HUDEP-2 (cell line): ENCODE data around the gene AHNAK2.

ENCODE experiments used
- DNase-seq, 76 experiments: peaks; one replicate each; lab custom pipeline; 2025; ENCODE audit not compliant: unreplicated experiment in 76 of 76; lab: John Stamatoyannopoulos, UW

Gene AHNAK2

DNA sequence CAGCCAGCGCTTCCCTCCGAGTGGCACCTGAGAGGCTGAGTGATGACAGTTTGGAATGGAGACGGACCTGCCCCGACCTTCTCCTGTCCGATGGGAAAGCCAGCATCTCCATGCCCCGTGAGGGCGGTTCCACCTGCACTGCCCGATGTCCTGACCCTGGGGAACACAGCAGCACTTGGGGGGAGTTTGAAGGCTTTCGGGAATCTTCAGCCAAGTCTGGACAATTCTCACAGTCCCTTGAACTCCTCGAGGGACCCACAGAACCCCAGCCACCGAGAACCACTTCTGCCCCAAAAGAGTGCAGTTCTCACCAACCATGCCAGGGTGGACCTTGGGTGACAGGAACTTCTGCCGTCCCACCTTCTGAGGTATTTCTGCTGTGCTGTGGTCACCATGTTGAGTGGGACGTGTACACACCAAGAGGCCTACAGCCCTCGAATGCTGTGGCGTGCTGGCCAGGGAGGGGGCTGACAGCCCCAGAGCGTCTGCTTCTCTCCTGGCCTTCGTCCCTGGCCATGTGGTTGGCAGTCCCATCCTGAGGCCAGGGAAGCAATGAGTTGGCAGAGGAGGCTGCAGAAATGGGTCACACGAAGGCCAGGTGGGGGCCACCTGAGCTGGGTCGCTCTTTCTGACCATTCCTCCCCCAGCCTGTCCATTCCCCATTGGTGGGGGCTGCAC lies 8.5 kb upstream of the AHNAK2 start:
- DNase-seq = no peak

DNA sequence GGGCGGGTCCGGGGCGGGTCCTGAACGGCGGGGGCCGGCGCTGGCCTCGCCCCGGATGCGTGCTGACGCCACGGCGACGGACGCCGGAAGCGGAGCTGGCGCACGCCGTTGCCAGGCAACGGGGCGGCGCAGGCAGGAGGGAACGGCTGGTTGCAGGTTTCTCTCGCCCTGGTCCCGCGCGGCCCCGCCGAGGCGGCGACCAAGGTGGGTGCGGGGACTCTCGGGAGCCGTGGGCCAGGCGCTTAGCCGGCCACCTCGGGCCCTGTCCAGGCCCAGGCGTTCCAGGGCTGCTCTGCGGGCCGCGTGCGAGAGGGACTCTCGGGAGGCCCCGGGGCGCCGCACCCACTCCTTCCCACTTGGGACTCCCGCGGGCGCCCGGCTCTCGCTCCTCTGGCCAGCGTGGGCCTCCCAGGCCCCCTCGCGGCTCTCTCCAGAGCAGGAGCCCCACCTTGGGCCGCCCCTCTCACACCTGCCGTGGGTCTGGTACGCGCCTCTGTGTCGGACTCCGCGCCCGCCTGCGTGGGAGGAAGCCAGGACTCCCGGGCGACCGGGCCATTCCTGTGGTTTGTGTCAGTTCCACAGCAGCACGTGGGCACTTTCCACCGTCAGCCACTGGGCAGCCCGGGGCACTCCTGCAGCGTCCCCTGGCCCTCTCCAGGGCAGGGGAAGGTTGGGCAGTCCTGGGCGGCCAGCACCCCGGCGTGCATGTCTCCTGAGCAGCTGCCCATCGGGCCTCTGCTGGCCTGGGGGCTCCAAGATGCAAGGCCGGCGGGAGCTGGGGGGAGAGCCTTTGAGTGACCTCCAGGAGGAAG lies 7.7 kb upstream of the AHNAK2 start, which contains the start of gene CLBA1:
Gene CLBA1, plus strand, starts transcription at position 114 of the 812 bp plus-strand sequence. Its CDS starts 644 bp downstream, at position 758.
- peak in 71 of 76 experiments; percentile 31 to 87 (median 75) for DNase-seq

DNA sequence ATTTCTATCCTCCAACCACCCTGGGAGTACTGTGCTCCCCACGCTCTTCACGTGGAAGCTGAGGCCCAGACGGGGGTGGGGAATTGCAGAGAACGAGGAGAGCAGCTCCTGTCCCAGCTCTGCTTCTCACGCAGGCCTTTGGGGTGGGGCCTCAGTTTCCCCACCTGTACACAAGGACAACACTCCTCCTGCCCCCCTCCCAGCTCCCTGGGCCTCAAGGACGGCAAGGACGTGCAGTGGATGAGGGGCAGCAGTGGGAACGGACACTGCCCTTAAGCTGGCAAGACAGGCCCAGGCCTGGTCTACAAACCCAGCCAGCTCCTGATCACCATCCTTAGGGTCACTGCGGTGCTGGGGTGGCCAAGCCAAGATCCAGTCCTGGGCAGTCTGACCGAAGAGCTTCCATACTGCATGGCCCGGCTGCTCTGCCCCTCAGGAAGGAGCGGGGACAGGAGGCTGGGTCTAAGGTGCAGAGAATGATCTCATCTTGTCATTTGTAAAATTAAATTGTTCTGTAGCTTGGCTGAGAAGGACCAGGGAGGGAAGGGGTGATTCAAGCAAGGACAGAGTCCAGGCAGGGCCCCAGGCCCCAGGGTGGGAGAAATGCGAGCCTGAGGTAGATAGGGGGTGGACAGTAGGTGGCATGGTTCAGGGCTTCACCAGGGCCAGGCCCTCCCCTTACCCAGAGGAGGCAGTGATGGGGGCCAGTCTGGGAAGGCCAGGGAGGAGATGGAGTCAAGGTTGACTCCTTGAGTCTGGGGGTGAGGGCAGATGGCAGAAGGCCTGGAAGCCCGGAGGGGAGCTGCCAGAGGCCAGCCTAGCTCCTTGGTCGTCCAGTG lies 6.1 kb upstream of the AHNAK2 start:
- no peak for DNase-seq

DNA sequence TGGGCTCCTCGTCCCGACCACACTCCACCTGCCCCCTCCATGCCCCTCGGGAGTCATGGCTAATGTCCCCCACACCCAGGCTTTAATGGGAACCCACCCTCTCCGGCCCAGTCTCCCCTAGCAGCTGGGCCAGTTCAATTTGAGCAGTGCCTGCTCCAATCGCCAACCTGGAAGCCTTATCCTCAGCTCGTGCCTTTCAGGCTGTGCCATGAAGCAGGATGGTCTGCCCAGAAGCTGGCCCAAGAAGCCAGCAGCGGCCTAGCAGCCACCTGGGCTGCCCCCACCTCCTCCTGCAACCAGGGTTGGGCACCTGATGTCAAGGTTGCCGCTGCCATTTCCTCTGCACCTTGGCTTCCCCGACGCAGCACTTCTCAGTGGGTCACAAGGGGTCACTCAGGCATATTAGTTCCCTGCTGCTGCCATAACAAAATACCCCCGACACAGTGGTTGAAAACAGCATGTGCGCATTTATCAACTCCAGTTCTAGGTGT lies 5.1 kb upstream of the AHNAK2 start:
- no peak for DNase-seq

DNA sequence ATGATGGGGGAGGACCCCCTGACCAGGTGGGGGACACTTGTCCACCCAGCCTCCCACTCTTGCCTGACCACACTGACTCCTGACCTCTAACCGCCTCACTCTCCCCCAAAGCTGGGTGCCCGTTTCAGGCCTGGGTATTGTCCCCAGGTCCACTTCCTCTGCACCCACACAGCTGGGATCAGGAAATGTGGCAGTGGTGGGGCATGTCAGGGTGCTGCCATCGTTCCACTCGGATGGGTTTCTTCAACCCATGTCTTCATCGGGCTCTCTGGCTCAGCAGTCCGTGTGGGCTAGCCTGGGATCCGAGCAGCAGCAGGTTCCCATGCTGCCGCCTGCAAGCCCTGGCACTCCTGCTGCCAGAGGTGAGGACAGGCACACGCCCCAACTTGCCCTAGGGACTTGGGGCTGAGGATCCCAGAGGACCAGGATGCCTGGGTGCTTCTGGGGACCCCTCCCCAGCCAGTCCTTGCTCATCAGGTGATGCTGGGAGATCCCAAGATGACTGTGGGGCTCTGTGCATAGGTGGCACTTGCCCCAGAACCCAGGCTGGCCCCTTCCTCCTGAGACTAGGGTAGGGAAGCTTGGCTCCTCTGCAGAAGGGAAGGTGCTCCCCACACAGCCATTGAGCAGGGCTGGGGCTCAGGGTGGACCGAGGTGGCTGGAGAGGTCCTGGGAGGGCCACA lies 4.5 kb upstream of the AHNAK2 start:
- DNase-seq = no peak

DNA sequence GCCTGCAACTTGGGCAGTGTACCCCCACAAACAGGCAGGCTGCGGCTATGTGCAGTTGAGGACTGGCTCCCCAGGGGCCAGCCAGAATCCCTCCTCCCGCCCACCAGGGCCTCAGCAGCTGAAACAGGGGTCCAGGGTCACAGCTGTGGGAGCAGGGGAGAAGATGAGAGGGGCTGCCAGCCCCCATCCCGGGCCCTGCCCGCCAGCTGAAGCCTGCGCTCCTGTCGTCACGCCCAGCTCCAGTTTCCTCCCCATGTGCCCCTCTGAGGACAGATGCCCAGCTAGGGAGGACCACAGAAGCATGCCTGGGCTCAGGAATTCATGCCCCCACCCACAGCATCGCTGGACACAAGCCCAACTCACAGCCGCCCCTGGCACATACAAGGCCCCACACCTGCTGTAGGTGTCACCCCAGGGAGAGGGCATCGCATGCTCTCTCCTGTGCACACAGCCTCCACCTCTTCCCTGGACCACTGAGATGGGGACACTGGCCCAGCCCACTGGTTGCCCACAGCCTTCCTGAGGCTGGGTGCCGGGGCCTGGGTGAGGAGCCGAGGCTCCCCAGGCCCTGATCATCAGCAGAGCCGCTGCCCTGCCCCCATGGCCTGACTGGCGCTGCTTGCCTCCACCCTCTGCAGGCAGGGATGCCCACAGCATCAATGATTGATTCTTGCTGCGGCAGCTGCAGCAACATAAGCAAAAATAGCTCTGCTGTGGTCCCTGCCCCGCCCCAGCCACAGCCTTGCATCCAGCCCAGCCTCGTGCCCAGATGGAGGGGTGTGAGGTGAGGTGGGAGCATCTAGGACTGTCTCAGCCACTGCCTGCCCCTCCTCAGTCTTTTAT lies 3.7 kb upstream of the AHNAK2 start:
- DNase-seq = no peak

DNA sequence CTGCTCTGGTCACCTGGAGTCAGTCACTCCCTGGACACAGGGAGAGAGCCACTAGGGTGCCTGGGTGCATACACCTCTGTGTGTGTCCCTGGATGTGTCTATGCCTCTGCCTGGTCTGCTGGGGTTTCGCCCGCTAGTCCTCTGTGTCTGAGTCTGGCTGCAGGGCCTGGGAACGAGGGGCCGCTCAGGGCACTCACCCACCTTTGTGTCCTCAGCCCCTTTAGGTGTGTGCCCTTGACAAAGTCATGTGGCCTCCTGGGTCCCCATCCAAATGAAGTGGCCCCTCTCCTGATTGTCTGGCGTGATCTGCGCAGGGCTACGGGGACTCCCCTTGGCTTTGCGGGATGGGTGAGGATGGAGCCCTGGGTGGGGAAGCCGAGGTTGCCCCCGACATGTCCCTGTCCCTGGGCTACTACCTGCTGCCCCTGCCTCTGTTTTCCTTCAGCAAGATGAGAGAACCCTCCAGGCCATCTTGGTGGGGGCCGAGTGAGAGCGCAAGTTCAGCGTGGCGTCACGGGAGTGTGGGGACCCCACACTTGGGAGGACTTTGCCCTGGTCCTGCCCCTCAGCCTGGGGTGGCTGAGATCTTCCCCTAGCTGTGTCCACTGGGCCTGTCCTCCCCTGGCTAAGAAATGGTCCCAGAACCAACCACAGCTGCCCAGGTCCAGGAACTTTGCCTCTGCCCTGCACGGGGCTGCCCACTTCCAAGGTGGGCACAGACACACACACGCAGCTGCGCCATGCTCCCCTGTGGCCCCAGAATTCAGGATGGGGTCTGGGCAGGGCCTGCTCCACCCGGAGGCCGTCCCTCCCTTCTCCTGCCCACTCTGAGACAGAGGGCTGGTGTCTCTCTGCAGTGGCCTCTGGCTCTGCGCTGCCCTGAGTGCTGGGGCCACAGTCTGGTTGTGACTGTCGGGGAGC lies 2.7 kb upstream of the AHNAK2 start:
- no peak for DNase-seq

DNA sequence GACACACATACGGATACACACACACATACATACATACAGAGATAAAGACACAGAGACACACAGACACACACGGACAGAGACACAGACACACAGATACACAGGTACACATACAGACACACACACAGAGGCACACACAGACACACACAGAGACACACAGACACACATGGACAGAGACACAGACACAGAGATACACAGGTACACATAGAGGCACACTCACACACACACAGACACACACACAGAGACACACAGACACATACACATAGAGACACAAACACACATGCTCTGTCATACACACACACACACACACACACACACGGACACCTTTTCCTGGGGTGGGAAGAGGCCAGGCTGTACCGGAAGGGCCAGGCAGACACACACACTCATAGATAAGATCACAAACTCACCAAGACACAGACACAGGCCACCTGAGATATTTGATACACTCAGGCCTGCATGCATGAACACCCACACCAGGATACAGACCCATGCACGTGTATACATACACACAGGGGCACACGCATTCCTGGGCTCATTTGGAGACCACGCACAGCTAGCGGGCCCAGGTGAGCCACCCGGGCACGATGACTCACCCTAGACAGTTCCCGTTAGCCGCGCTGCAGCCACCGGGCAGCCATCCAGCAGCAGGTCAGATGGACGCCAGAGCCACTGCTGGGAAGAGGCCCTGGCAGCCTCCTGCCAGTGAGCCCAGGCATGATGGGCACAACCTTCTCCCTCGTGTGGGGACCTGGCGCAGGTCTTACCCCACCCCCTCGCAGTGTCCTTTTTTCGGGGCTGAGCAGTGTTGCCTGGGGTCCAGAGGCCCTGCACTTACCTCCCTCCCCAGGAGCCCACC lies 1.8 kb upstream of the AHNAK2 start:
- peak in 5 of 76 experiments; percentile 3 to 17 (median 9) for DNase-seq

DNA sequence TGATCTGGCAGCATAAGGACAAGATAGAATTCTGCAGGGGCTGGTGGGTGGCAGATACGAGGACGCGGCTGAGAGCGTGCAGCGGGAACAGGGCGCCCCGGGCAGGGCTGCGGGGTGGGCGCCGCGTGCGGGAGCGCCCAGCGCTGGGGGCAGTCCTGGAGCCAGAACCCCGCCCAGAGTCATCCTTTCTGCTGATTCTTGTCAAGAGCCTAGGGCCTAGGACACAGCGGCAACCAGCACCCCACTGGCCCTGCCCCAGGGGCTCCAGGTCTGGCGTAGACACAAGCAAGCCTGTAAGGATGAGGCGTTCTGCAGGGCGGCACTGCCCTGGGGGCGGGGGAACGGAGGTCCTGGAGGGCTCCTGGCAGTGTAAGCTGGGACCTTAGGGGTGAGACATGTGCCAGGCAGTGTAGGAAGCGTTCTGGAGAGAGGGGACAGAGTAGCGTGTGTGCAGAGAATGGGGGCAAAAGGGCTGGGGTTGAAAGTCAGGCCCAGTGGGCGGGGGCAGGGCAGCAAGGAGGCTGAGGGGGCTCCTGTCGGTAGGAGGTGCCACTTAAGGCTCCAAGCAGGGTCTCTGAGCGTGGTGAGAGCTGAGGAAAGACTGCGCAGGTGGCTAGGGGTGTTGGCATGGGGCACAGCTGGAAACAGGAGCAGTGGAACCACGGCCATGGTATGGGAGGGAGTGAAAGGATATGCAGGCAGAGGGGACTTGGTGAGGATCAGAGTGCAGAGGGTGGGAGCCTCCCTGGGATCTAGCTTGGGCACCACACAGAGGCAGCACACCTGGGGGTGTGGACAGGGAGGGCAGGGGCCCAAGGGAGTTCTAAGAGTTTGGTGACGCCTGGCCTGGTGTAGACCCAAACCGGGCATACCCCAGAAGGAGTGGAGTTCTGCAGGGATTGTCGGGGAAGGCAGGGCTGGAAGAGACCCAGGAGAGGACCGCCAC lies 845 bp upstream of the AHNAK2 start:
- DNase-seq = peak in 1 of 76 experiments; percentile 12

DNA sequence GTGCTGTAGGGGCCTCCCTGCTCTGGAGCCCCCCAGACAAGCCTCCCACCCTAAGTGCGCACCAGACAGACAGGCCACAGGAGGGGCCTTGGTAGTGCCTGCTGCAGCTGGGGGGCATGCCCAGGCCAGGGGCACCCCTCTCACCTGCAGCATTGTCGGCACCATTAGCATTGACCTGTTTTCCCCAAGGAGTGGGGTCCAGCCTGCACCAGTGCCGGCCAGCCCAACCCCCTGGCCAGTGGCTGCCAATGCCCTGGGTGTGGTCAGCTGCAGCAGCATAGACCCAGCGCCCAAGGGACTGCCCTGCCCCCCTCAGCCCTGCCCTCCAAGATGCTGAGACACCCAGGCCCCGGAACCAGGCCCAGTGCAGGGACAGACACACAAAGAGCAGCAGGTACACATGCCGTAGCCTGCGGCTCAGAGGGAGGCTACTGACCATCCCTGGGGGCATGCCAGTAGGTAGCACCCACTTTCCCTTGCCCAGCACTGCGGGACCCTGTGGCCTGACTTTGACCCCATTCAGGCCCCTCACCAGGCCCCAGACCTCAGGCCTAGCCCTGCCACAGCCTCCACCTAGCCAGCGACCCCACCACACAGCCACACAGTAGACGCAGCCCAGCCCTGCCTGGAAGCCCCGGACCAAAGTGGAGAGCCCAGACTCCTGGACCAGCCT lies 1.0 kb downstream of the AHNAK2 start:
- DNase-seq = peak in 15 of 76 experiments; percentile 4 to 41 (median 16)

DNA sequence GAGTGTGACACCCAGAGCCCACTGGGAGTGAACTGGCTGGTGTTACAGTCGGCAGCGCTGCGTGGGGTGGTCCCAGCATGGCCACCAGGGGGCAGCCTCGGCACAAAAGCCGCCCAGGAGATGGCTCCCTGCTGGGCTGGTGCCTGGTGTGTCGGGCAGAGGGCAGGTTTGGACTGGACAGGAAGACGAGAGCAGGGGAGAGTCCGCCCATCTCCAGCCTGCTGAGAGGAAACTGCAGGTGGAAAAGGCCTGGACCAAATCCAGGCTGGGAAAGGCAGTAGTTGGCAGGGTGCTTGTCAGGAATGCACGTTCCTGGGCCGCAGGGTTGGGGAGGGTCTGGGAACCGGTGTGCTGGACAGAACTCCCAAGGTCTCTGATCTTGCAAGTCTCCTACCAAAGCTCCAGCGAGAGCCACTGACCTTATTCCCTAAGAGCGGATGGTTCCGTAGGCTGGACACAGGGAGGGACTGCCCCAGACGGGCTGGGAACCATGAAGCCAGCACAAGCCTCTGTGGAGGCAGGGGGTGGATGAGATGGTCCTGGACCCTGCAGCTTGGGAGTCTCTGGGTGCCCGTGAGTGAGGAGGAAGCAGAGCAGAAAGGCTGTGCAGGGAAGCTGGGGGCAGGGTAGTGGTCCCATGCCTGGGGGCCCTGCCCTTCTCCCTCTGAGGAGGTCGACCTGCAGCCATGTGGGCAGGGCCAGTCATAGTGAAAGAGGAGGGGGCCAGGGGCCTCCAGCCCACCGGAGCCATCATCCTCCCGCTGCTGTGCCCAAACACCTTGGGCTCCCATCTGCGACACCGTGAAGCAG lies 1.8 kb downstream of the AHNAK2 start:
- peak in 71 of 76 experiments; percentile 8 to 88 (median 68) for DNase-seq

DNA sequence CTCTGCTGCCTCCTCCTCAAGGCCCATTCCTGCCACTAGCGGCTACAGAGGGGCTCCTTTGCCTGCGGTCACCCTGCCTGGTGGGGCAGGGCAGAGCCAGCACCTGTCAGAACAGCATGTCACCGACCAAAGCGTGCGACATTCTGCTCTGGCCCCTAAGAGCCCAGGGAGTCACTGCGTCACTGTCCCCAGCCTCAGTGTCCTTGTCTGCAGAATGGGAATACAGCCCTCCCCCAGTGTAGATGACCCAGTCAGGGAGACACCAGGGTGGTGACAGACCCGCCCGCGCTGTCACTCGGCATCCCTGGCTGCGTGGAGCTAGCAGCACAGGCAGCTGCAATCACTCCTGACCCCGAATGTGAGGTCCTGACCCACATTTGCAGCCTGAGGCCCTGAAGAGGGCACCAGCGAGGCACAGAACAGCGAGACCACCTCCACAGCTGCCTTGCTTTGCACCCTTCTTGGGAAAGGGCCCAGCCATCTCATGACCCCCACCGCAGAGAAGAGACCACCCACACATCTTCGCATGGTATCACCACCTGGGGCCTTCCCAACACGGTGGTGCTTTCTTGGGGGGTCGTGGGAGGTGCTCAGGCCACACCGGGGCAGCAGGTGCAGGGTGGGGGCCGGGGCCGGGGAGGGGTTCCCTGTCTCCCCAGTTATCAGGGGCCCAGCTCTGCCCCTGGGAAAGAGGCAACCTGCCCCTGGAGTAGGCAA lies 2.5 kb downstream of the AHNAK2 start:
- peak in 16 of 76 experiments; percentile 2 to 36 (median 24) for DNase-seq

DNA sequence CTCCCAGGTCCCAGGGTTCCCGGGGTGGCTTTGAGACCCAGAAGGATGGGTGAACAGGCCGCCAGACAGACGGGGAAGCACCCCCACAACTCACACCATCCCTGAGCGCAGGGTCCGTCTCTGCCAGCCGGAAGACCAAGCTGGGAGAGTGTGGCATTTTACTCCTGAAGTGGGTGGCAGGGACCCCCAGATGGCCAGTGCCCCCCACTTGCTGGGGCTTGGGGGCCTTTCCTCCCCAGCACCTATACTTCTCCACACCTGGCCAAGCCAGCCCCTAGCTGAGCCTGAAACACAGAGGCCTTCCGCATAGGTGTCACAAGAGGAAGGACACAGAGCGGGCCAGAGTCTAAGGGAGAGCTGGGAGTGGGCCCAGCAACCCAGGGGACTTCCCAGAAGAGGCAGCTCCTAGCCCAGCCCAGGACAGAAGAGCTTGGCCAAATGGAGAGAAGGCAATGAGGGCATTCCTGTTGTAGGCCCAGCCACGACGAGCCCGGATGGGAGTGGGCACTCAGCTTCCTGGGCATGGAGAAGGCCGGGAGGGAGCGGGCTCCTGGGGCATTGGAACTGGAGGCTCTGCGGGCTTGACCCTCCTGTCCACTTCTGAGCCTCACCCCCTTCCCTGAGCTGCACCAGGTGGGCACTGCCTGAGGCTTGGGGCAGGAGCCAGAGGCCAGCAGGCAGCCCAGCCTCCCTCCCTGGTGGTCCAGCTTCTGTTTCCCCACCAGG lies 3.3 kb downstream of the AHNAK2 start:
- DNase-seq = no peak

DNA sequence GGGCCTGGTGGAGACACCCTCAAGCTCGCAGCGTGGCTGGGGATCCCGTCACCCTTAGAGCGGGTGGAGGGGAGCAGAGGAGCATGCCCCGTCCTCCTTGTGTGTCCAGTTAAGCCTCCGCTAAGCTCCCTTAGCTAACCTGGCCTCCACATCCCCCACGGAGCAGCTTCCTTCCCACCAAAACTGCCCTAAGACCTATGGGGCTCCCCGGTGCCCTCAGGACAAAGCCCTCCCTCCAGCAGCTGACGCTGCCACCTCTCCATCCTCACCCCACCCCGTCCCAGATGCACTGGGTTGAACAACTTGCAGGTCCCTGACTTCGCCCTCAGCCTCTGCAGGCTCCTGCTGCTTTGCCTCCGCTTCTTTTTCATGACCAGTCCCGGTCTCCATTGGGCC lies 4.0 kb downstream of the AHNAK2 start:
- no peak for DNase-seq
